ENCODE measurements around the gene RNF5. TPM values are rescaled to one million over a fixed set of nuclear protein-coding genes. Genes with fewer than 3 reads are reported as not detected.
"Not testable (repeated sequence)": the region's sequence is repeated elsewhere in the genome, so short reads cannot be mapped to it uniquely, and the experiment has no call there.

Gene RNF5
- total RNA-seq, 1 donor from 2014 or later: 60.7 TPM

DNA sequence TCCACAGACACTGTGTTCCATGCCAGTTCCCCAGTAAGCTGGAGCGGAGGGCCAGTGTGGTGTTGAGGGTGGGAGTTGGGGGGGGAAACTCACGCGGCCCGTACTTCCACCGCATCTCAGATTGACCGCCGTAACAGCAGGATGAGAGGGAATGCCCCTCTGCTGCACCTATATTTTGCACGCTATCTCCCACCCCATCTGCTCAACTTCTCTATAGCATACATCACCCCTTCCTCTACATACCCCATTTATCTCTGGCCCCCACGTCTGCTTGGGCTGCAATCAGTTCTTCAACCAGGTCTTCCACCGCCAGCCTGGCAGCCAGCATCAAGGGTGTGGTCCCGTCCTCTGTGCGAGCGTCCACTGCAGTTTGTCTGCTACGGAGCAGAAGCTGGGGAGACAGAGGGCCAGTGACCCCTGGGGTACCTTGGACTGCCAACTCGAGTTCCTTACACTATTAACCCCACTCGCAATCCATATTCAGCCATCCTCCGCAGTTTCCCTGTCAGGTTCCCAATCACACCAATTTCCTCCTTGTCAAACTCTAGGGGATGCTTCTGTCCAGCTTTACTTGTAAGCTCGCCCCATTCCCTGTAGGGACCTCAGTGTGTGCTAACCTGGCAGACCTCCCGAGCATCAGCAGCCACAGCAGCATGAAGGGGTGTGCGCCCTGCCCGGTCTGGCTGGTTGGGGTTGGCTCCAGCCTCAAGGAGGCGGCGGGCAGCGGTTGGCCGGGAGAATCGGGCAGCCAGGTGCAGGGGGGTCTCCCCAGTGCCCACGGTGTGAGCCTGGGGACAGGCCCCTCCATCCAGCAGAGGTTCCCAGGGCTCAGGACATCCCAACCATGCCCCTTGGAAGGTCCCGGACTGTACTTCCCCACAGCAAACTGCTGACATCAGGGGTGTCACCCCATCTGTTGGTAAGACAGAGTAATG, 18.7 kb downstream of the RNF5 start:
- DNase-seq (ENCODE audit: low spot score): peak; percentile 79
- intact Hi-C loops (cut with DNase I): loop anchor here (2.0 to 5.0 kb wide), 2 partner anchors 60 to 66 kb away; partner anchors contain the start of gene FKBPL

DNA sequence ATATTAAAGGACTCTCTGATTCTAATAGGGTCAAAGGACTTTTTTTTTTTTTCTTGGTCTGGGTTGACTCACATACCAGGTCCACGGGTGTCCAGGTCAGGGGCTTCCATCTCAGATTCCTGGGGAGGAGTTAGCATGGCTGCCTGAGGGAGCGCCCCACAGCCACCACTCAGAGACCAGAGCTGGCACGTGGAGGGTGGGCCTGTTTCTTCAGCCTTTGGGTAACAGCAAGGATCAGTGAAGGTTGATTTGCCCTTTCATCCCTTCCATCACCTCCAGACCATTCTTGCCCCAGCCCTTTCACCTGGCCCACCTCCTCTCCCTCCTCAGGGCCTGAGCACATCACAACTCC, 20.1 kb downstream of the RNF5 start:
- intact Hi-C loops (cut with DNase I): loop anchor here (5.0 kb wide), 1 partner anchor 59 kb away; no protein-coding TSS in a partner anchor

DNA sequence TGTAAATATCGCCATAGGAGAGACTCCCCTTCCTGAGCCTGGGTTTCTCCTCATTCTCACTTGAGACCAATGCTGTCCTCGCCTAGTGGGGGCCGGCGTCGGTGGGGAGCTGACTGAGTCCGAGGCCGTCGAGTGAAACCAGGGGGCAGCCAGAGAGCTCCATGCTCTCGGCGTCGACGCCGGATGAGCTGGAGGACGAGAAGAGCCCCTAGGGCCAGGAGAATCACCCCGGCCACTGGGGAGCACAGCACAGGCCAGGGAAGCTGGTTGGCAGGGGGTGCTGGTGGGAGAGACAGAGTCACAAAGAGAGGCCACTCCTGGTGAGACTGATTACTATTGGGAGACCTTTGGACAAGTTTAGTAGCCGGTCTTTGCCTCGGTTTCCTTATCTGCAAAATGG, 20.7 kb downstream of the RNF5 start:
- intact Hi-C loops (cut with DNase I): loop anchor here (5.0 kb wide), 1 partner anchor 58 kb away; no protein-coding TSS in a partner anchor
- DNase-seq (ENCODE audit: low spot score): peak; percentile 51

More for the DNA sequence above, 20.1 kb downstream of the RNF5 start:
- peak; percentile 38 for DNase-seq (ENCODE audit: low spot score)

DNA sequence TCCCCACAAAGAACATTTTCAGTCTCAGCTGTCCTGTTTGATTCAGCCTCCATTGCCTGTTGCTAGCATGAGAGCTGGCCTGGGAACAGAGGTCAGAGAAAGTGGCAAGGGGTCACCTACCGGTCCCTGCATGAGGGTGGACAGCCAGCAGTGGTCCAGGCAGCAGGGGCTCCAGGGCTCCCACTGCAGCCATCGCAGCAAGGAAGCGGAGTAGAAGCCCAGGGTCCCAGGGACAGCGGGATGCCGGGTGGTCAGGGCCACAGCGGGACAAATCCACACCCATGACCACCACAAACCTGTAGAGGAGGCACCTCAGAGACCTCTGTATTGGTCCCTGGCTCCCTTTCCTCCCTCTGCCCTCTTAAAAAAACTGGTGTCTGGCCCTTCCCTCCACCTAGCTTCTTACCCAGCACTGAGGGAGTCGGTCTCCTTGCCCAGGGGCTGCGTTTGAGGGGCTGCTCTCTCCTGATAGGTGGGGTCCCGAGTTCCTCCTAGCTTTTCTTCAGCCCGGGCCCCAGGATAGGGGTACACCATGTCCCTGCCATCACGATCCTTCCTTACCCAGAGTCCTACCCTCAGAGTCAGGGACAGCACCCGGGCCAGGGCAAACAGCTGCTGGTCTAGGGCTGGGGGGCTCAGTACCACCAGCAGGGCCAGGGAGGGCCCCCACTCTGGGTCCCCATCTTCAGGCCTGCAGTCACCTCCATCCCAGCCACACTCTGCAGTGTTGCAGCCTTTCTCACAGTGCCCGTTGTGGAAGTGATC, 22.7 kb downstream of the RNF5 start:
- peak; percentile 39 for DNase-seq (ENCODE audit: low spot score)
- intact Hi-C loops (cut with DNase I): no loop called here

DNA sequence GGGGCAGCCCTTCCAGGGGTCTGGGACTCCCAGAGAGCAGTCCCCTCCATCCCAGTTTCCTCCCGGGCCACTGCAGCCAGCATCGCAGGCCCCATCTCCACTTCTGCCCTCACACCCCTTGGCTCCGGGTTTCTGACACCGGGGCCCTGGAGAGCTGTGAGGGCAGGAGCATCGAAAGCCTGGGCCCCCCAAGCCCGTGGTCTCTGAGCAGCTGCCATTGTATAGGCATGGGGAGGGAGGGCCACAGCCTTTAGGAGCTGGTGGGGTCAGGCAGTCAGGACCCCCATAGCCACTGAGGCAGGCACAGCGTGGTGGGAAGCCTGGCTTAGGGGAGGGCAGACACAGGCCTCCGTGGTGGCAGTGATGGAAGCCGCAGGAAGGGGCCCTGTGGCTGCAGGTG, 24.0 kb downstream of the RNF5 start:
- DNase-seq (ENCODE audit: low spot score): peak; percentile 47
- intact Hi-C loops (cut with DNase I): no loop called here

DNA sequence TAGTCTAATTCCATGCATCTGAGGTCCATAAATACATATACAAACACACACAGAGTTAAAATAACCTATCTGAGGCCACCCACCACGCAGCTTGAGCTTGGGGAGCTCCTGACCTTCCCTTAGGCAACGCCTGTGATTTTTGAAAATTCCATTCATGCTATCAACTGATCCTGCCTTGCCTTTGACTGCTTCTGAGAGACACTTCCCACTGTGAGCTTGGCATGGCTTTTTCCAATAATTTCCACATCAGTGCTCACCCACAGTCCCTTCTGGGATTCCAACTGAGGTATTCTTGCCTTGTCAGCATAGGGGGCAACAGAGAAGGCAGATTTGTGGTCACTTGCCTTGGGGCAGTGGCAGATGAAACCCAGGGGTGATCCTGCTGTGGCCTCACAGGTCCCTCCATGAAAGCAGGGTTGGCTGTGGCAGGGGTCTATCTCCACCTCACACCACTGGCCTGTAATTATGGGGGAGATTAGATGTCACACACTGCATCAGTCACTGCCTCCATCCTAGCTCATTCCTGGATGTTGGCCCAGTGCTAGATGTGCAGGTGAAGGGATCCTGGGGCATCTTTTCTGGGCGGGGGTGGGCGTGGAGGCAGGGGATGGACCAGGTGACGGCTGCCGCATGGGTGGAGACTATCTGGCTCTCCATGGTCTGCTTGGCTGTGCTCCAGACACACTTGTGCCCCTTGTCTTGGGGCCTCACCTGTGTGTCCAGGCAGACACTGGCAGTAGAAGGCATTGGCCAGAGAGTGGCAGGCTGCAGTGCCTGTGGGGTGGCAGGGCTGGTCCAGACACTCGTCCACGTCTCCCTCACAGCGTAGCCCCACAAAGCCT, 25.4 kb downstream of the RNF5 start:
- peak; percentile 43 for DNase-seq (ENCODE audit: low spot score)
- intact Hi-C loops (cut with DNase I): no loop called here

DNA sequence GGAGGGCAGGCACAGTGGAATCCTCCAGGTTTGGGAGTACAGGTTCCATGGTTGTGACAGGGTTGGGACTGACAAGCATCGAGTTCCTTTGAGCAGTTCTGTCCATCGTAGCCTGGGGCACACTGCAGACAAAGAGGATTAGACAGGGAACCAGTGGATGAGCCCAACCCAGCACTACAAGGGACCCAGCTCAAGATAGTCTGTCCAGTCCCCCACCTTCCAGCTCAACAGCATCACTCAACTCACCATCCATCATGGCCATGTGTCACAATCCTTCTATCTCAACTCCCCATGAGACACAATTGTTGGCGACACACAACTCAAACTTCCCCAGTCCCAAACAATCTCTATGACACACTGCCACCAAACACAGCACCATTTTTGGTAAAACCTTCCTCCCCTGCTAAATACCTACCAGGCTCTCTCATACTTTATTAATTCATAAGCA, 26.1 kb downstream of the RNF5 start:
- intact Hi-C loops (cut with DNase I): no loop called here
- DNase-seq (ENCODE audit: low spot score): peak; percentile 71

DNA sequence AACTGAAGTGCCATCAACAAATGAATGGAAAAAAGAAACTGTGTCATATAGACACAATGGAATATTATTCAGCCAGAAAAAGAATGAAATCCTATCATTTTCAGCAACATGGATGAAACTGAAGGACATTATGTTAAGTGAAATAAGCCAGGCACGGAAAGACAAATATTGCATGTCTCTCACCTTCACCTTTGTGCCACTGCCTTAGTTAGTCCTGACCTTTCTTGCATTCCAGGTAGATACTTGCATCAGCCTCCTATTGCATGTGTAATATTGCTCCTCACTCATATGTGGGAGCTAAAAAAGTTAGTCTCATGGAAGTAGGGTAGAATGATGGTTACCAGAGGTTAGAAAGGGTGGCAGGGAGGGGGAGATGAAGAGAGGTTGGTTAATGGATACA, 30.8 kb downstream of the RNF5 start:
- intact Hi-C loops (cut with DNase I): no loop called here
- DNase-seq (ENCODE audit: low spot score): no peak

DNA sequence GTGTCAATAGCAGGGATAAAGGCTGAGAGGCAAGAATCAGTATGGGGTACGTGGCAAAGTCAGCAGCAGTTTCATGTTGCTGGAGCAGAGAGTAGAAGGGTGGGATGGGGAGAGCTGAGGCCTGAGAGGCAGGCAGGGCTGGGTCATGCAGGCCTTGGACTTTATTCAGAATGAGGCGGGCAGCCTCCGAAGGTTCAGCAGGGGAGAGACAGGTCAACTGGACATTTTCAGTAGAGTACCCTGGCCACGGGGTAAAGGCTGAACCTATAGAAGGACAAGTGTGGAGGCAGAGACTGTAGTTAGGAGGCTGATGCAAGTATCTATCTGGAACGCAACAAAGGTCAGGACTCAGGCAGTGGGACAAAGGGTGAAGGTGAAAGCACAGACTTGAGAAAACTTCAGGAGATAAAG, 32.0 kb downstream of the RNF5 start:
- peak; percentile 51 for DNase-seq (ENCODE audit: low spot score)

DNA sequence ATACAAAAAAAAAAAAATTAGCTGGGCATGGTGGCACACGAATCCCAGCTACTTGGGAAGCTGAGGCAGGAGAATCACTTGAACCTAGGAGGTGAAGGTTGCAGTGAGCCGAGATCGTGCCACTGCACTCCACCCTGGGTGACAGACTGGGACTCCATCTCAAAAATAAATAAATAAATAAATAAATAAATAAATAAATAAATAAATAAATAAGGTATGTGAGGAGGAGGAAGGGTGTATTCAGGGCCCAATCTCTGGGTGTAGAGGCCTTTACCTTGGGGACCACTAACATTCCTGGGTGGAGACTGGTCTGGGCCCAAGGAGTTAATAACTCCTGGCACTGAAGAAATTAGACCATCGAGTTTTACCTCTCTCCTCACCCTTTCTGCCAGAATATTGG, 33.2 kb downstream of the RNF5 start:
- intact Hi-C loops (cut with DNase I); DNase-seq (ENCODE audit: low spot score): not testable (repeated sequence)

More for the DNA sequence above, 32.0 kb downstream of the RNF5 start:
- intact Hi-C loops (cut with DNase I): no loop called here

DNA sequence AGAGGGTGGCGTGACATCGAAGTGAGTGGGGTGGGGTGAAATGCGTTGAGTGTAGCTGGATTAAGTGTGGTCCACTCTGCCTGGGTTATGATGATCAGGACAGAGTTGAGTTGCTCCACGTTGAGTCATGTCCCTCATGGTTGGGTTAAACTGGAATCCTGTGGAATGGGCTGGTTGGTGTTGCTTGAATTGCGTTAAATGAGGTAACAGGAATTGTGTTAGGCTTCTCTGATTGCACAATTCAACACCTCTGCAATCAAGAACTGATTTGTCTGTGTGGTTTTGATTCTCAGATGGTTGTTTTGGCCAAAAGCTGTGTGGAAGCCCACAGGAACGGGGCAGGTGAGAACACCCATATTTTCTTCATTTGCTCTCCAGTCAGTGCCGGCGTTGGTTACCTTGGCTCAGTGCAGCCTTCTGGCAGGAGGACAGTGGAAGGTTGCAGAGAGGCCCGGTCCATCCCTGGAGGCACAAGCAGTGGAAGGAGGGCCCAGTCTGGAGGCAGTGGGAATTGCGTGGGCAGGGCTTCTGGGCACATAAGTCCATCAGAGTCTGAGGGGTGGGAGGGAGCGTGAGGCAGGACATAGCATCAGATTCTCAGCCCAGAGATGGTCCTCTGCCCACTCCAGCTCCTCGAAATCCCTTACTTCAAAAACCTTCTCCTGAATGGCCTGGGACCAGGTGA, 34.0 kb downstream of the RNF5 start:
- intact Hi-C loops (cut with DNase I): no loop called here

DNA sequence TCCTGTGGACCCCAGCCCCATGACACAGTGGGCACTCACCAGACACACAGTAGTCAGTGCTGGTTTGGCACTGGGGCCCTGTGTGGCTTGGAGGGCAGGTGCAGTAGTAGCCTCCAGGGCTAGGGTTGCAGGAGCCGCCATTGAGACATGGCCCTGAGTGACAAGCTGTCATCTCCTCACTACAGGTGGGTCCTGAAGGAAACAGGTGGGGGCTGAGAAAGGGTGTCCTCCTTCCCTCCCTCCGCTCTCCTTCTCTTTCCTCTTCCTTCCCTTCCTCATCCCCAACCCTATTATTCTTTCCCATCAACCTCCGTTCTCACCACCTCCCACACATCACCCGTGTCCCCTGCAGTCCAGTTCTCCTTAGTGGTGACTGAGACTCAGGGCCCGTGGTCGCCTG, 35.4 kb downstream of the RNF5 start:
- no peak for DNase-seq (ENCODE audit: low spot score)
- intact Hi-C loops (cut with DNase I): no loop called here

More for the DNA sequence above, 34.0 kb downstream of the RNF5 start:
- peak; percentile 53 for DNase-seq (ENCODE audit: low spot score)

DNA sequence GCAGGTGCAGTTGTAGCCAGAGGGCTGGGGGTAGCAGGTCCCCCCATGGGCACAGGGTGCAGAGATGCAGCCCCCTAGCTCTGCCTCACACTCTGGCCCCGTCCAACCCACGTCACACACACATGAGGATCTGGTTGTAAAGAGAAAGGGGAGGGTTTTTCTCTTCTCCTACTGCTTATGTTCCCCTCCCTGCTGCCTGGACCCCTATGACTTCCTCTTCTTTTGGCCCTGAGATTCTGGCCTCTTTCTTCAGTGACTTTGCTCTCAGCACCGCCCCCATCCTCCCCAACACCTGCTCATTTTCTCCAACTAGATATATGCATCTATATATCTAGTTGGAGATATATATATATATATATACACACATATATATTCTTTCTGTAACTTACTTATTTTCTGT, 35.9 kb downstream of the RNF5 start:
- DNase-seq (ENCODE audit: low spot score): no peak
- intact Hi-C loops (cut with DNase I): no loop called here

DNA sequence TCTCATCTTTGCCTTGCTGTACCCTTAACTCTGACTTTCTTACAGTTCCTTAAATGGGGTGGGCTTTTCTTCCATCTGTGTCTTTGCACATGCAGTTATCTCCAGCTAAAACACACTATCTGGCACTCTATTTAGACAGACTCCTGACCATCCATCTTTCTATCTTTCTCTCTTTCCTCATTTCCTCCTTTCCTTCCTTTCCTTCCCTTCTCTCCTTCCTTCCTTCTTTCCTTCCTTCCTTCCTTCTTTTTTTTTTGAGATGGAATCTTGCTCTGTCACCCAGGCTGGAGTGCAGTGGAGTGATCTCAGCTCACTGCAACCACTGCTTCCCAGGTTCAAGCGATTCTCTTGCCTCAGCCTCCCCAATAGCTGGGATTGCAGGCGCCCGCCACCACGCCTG, 37.4 kb downstream of the RNF5 start:
- DNase-seq (ENCODE audit: low spot score): no peak
- intact Hi-C loops (cut with DNase I): no loop called here

DNA sequence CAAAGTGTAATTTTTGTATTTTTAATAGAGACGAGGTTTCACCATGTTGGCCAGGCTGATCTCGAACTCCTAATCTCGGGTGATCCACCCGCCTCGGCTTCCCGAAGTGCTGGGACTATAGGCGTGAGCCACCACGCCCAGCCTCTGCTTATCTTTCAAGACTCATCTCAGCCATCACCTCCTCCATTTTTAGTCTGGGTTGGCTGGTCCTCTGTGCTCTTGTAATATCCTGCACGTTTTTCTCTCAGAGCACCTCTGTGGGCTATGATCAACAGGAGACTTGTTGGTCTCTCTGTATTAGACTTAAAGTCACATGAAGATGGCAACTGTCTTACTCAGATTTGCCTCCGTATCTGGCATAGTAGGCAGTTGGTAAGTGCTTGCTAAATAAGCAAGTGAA, 38.1 kb downstream of the RNF5 start:
- DNase-seq (ENCODE audit: low spot score): no peak
- intact Hi-C loops (cut with DNase I): no loop called here

DNA sequence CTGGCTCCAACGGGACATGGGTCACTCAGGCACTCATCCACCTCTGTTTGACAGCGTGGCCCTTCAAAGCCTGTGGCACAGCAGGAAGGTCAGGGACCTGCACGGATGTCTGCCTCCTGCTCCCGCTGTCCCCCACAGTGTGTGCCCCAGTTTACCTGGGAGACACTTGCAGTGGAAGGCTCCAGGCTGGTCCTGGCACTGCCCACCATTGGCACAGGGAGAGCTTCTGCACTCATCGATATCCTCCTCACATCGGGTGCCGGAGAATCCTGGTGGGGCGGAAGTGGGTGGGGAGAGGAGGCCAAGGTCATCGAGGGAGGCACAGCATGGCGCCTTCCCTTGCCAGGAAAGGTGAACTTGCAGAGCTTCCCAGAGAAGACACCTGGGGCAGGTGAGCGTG, 38.8 kb downstream of the RNF5 start:
- DNase-seq (ENCODE audit: low spot score): no peak

DNA sequence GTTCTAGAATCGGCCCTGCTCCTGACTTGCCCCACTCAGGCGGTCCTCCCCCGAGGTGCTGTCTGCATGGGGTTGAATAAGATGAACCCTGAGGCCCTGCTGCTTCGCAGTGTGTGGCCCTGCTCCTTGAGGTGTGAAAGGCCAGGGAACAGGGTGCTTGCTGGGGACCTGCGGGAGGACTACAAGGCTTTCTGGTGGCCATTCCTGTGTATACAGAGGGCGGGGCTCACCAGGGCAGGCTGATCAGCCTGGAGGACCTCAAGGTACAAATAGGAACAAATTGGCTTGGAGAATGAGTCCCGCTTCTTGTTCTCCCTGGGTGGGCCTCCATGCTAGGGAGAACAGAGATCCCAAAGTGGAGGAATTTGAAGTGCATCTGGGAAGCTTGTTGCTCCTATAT, 40.0 kb downstream of the RNF5 start:
- intact Hi-C loops (cut with DNase I): no loop called here
- DNase-seq (ENCODE audit: low spot score): no peak

More for the DNA sequence above, 38.8 kb downstream of the RNF5 start:
- intact Hi-C loops (cut with DNase I): no loop called here

DNA sequence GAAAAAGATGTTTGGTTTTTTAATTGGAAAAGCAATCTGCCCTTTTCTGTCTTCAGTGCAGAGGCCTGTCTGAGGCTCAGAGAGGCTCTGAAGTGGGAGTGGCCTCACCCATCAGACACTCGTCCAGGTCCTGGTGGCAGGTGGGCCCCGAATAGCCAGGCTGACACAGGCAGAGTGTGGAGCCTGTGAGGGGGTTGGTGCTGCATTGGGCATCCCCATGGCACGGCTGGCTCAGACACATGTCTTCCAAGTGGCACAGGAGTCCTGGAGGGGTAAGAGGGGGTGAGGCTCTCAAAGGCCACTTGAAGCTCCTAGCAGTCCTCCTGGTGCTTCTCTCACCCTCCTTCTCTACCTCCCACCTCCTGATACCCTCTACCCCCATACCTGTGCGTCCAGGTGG, 41.8 kb downstream of the RNF5 start:
- intact Hi-C loops (cut with DNase I): no loop called here
- no peak for DNase-seq (ENCODE audit: low spot score)

Measured in cardiac septum (tissue), 1 donor.